Tongue (tissue), 2 donors: ENCODE measurements around the gene CIB4. TPM values are rescaled to one million over a fixed set of nuclear protein-coding genes. Genes with fewer than 3 reads are reported as not detected.
A peak's percentile ranks its signal among the peaks of the same experiment; 100 is the strongest.
"Not testable (repeated sequence)": the region's sequence is repeated elsewhere in the genome, so short reads cannot be mapped to it uniquely, and the experiment has no call there.

ENCODE experiments used
- DNase-seq: peaks from one replicate; pipeline ENCODE4 v3.0.0-alpha.2; 2015
- total RNA-seq: library from RNA; depleted of rRNA; stranded (reverse); fragments of >200 nt; gene quantifications from one replicate; pipeline ENCODE4 v1.2.3, GENCODE V29; 2014

The CIB4 gene
- total RNA-seq, 1 donor from 2014 or later = not detected

DNA sequence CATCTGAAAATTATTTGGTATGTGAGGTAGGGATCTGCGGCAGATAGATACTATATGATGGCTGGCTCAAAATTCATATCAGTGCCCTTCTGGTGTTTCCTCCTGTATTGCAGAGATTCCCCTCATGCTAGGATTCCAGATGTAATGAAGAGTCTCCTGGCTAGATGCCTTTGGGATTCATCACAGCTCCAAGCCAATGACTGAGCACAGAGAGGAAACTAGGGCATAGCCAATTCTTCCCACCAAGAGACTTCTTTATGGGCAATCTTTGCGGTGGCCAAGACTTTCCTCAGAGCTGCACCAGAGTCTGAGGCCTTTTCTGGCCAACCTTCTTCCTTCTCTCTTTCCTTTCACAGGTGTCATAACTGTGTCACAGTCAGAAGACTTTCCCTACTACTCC, 25.5 kb upstream of the CIB4 start:
- no peak for DNase-seq

DNA sequence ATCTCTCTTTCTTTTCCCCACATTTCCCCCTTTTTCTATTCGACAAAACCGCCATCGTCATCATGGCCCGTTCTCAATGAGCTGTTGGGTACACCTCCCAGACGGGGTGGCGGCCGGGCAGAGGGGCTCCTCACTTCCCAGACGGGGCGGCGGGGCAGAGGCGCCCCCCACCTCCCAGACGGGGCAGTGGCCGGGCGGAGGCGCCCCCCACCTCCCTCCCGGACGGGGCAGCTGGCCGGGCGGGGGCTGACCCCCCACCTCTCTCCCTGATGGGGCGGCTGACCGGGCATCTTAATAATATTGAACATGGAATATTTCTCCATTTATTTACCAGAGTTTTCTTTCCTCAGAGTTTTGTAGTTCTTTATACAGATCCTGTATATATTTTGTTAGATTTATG, 24.1 kb upstream of the CIB4 start:
- DNase-seq = not testable (repeated sequence)

DNA sequence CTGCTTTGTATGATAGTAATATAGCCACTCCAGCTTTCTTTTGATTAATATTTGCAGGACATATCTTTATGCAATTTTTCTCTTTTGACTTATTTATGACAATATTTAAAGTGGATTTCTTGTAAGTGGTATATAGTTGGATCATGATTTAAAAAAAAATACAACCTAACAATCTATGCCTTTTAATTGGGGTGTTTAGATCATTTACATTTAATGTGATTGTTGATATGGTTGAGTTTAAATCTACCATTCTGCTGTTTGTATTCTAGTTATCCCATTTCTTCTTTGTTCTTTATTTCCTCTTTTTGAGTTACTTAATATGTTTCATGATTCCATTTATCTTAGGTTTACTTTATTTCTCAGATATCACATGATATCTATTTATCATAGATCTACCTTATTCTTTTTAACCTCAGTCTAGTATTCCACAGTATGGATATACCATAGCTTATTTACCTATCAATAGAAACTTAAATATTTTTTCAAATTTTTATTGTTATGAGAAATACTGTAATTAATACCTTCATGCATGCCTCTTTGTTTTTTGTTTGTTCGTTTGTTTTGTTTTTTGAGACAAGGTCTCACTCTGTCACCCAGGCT, 19.3 kb upstream of the CIB4 start:
- DNase-seq = no peak

DNA sequence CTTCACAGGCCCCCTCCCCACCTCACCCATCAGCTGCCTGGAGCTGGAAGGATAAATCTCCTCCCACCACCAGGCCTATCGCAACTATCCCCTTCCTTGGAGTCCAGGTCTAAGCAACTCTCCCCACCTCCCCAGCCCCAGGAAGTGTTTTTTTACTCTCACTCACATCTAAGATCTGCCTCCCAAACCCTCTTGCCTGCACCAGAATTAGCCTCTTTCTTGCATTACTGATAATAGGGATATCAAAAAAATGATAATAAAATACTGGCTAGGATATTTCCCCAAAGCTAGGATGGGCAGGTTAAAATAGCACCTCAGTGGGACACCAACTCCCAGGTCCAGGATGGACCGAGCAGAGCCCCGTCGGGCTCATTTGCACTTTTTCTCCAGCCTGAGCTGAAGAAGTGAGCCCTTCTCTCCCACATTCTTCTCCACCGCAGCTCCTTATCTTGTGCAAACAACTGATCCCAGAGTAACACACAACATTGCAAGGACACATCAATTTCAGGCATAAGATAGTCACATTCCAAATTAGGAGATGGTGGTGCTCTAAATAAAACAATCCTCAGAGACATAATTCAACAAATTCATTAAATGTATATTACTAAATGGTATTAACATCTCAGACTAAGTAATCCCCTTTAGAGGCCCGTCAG, 17.7 kb upstream of the CIB4 start:
- DNase-seq = no peak

DNA sequence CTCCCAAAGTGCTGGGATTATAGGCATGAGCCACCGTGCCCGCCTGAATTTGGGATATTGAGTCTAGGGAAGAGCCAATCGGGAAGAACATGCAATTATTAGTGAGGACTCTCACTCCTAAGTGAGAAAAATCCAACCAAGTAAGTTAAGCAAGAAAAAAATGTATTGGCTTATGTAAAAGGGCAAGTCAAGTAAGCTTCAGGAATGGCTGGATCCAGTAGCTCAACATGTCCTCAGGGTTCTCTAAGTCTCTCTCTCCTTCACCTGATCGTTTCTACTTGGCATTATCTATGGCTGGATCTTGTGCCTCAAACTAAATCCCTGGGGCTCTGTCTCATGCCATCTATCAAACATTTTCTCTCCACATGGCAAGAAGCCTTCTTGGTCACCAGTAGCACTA, 16.1 kb upstream of the CIB4 start:
- no peak for DNase-seq

DNA sequence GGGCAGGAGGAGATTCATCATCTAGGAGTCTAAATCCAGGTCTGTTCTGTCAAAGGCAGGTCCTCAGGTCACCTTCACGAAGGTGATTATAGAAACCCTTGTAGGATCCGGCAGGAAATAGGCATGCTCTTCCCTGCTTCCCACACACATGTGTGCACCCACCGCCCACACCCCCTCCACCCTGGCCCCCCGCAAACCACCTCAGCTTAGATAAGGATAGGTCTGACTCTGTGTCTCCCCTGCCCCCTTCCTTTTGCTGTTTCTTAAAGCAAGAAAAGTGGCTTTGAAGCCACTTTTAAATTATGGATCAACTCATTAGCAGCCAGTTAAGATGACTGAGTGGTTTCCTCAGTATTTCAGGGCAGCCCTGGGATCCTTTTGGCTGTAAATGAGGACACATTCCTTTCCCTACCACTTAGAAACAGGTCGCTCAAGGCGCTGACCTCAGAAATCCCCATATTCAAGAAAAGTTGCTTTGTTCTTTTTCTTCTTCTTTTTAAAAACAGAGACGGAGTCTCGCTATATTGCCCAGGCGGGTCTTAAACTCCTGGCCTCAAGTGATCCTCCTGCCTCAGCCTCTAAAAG, 14.5 kb upstream of the CIB4 start:
- DNase-seq = no peak

DNA sequence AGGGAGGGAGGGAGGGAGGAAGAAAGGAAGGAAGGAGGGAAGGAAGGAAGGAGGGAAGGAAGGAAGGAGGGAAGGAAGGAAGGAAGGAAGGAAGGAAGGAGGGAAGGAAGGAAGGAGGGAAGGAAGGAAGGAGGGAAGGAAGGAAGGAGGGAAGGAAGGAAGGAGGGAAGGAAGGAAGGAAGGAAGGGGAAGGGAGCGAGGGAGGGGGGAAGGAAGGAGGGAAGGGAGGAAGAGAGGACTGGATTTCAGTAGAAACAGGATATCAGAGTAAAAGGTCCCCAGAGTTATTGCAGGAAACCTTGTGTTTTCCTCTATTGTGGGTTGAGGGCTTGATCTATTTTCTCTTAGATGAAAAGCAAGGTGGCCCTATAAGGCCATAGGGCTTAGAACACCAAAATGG, 14.0 kb upstream of the CIB4 start:
- not testable (repeated sequence) for DNase-seq

DNA sequence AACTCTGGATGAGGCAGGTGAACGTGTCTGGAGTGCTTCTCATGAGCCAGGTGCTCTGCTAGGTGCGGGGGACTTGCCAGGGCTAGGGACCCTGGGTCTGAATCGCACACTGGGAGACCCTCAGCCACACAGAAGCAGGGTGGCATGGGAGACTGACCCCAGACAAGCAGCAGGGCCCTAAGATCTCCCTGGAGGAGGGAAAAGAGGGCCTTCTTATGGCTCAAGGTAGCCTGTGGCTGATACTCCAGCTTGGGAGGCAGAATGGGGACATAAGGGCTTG, 12.8 kb upstream of the CIB4 start:
- no peak for DNase-seq

DNA sequence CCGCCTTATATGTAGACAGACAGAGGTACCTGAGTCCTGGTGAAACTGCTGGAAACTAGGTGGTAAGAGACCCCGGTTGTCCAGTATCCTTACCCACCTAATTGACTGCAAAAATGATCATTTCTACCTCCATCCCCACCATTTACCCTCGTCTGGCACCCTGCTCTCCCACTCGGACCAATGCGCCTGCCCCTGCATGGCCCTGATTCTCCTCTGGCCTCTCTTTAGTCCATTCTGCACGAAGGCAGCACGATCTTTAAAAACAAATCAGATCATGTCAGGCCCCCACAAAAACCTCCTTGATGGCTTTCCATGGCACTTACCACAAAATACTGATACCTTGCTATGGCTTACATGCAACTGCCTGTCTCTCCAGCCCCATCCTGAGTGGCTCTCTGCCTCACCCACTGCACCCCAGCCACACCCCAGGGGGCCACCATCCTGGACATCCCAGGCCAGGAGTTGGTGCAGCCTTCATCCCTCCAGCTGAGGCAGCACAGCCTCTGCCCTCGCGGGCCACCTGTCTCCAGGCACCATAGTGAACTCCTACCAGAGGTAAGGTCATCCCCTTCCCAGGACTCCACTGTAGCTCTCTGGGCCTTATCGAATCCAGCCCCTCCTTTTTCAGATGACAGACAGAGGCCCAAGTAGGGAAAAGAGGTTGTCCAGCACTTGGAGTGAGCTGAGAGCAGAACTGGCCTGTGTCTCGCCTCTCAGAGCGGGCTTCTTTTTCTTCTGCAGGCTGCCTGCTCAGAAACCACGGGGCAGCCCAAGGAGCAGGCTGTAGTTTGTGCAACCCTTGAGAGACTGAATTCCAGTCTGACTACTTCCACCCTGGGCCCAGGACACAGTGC, 12.3 kb upstream of the CIB4 start:
- DNase-seq = no peak

DNA sequence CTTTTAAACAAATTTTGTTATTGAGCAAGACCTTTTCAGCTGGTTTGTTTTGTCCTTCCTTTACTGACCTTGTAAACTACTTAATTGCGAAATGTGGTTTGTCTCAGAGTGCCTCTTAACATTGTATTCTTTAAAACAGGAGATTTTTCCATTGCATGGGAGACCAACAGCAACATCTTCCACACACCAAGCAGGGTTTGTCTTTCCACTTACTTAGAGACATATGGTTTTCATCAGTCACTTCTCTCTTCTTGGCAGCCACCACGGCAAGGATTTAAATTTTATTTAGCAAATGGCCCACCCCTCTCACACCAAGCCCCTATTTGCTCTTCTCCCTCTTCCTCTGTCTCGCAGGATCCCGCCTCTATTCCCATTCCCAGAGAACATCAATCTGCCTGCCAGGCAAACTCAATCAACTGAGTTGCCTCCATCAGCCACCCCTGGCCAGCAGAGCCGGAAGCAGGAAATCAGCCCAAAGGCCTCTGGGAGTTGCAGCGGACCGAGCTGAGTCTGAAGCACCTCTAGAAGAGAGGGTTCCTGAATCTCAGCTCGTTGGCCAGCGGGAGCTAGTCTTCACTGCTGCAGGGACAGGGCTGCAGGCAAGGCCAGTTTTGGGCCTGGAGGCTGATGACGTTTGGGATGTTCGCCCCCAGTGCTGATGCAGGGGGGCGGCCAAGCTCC, 11.3 kb upstream of the CIB4 start:
- peak; percentile 87 for DNase-seq

DNA sequence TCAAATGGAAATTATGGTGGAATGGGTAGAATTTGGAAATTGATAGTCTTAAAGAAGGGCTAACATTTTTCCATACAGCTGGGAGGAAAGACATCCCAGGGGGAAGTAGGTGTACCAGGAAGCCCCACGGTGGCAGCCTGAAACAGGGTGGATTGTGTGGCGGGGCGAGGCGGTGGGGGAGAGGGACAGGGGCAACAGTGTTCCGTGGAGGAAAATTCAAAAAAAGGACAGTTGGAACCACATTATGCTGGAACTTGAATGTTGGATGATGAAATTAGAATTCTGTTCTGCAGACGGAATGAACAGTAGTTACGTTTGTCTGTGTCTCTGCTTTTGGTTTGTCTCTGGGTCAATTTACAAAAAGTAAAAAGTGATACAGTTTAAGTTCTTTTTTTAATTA, 10.6 kb upstream of the CIB4 start:
- DNase-seq = no peak

DNA sequence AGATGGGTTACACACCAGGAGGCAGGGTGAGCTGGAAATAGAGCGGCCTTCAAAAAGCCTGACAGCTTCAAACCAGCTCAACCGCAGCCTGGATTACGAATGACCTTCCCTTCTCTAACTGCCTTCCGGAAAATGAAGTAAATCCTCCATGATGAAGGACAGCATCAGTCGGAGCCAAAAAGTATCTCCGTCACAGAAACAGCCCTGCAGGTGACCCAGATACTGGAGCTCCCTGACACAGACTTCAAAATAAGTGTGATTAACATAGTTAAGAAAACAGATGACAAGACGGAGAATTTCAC, 10.3 kb upstream of the CIB4 start:
- DNase-seq = no peak

DNA sequence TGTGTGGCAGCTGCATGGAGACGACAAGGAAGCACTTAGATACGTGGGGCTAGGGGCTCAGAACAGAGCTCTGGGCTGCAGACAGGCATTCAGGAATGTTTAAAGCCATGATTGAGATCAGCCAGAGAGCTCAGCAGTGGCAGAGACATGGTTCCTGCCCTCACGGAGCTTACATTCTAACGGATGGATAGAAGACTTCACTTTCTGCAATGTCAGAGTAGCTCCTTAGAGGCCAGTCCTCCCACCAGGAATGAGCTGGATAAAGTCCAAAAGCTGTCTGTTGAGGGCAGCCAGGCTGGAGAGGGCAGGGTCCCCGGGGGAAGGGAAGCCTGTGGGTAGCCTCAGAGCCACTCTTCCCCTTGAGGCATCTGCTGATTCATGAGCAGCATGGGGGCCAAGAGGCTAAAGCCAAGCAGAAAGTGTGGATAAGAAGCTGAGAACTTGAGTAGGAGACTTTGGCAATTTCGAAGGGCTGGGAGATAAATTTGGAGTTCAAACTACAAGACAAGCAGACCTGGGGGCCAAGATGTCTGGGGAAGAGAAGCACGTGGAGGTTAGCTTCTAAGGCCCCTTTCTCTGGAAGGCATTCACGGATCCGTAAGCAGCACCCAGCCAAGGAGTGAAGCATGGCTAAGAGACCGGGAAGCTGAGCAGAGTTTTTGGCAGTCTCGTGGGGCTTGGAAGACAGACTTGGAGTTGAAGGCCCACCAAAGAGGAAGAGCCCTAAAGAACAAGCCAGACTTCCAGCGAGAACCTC, 9.7 kb upstream of the CIB4 start:
- DNase-seq = peak; percentile 62

DNA sequence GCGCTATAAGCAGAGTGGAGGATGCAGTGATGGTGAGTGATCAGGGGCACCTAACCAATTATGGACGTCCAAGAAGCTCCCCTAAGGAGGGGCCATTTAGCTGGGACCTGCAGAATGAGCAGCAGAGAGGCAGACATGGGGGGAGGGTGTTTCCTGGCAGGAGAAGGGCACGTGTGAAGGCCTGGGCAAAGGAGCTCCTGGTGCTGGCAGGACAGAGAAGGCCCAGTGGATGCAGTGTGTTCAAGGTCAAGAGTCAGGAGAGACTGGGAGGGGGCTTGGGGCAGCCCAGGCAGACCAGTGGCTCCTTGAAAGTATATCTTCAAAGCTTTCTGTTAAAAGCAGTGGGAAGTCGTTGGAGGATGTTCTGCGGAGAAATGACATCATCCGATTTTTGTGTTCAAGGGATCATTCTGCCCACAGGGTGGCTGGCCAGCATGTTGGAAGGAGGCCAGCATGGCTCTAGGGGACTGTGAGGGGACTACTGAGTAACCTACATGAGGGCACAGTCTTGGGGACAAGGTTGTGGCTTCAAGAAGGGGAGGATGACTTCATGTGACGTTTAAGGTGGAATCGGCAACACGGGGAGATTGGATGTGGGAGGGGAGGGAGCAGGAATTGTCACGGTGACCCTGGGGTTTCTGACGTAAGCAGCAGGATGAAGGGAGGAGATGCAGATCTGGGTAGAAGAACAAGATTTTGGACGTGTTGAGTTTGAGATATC, 9.0 kb upstream of the CIB4 start:
- no peak for DNase-seq

DNA sequence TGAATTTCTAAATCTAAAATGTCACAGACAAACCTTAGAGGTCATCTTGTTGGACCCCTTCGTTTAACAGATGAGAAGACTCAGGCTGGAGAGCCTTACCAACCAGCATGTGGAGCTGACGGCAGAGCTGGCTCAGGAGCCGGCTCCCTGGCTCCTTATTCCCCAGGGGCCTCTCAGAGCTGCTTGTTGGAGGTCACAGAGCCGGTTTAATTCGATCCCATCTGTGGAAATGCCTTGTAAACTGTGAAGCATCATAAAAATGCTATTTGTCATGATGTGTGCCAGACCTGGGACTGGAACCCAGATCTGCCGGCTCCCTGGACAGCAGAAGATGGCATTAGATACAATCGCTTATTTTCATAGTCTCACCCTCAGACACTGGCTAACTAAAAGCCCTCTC, 8.2 kb upstream of the CIB4 start:
- DNase-seq = no peak

DNA sequence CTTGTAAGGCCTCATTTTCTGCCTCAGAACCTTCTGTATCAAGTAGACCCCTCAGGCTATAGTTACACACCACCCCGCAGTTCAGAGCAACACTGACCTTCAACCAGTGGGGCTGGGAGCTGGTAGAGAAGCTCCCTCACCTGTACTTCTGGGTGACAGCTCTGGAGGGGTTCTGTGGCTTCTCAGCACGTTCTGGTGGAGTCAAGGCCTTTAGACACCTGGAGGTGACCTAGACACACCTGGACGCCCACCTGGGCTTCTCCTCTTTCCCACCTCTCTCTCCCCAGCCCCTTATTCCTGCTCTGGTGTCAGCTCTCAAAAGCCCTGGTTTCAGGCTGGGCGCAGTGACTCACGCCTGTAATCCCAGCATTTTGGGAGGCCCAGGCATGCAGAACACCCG, 7.3 kb upstream of the CIB4 start:
- DNase-seq = no peak

DNA sequence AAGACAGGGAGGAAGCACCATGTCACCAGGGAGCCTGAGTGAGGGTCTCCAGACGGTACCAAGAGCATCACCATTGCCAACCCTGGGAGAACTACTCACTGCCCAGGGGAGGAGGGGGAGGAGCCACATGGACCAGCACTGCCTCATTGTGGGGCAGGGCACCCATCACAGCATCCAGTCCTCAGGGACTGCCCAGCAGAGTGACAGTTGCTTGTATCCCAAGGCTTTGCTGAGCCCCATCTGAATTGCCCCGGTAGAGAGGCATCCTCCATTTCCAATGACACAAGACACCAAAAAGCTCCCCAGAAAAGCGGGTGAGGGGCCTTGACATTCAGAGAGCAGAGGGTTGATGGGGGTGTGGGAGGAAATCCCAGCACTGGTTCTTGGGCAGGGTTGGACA, 6.8 kb upstream of the CIB4 start:
- DNase-seq = no peak

DNA sequence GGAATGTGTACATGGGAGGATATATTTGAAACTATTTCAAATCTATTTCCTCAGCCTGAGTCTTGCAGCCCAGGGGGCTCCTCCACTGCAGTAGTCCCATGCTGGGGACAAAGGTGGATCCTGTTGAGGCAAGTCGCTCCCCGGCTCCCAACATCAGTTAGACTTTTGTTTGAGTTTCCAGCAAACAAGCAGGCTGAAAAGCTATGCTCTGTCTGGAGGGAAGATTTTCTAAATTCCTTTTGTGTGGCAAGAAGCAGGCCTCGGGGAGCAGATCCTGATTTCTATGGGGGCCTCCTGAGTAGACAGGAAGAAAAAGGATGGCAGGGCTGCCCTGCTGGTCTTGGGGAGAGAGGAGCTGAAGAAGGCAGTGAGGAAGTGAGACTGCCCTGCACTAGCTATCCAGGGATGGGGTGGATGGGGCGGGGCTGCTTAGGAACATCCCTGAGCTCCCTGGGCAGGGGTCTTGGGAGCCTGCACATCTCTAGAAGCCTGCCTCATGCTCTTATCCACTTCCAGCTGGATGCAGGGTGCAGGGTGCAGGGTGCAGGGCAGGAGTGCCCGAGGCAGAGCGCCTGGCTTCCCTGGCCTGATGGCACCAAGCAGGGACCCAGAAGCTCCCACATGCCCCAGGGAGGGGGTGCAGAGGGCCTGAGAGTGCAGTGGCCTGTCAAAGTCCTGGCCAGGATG, 6.0 kb upstream of the CIB4 start:
- DNase-seq = no peak

DNA sequence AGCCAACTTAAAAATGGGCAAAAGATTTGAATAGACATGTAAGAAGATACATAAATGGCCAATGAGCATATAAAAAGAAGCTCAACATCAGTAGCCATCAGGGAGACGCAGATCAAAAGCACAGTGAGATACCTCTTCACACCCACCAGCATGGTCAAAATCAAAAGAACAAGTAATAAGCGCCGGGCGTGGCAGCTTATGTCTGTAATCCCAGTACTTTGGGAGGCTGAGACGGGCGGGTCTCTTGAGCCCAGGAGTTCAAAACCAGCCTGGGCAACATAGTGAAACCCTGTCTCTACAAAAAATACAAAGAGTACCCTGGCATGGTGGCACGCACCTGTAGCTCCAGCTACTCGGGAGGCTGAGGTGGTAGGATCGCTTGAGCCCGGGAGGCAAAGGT, 4.6 kb upstream of the CIB4 start:
- no peak for DNase-seq

DNA sequence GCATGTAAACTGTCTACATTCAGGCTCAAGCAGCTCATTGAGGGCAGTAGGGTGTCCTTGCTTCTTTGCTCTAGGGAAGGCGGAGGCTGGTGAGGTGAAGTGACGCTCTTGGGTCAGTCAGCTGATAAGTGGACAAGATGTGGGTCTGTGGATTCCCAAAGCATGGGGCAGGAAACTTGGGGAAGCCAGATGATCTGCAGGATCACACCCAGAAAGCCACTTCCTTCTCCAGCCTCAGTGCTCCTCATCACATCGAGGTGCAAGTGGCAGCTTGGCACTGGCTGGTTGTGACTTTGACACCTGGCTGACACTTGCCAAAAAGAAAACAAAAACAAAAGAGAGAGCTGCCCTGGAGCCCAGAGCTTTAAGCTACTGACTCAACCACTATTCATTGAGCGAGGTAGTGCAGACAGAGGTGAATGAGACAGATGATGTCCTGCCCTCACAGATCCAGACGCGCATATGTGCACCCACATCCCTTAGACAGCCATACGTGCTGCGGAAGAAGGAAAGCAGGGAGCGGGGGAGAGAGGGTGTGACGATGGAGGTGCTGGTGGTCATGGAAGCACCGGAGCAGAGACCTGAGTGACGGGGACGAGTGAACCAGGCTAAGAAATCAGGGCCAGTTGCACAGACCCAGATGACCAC, 3.1 kb upstream of the CIB4 start:
- no peak for DNase-seq

DNA sequence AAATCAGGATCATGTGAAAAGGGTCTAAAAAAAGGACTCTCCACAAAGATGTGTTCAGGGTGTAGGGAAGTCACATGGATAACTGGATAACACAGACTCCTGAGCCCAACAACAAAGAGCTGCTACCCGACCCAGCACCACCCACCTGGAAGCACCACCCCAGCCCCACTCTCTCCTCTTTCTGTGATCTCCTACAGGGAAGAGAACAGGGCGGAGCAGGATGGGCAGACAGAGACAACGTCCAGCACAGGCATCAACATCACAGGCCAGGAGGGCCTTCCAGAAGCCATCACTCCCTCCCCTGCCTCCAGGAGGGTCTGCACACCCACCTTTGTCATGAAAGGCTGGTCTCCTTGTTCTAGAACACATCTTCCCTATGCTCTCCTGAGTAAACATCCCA, 1.3 kb upstream of the CIB4 start:
- DNase-seq = no peak
